Uterus (tissue), 4 donors: ENCODE data around the gene USF2. TPM values are rescaled to one million over a fixed set of nuclear protein-coding genes. Genes with fewer than 3 reads are reported as not detected.
A peak's percentile ranks its signal among the peaks of the same experiment; 100 is the strongest.

ENCODE experiments used
- DNase-seq, 2 donors: peaks; one replicate each; pipeline ENCODE4 v3.0.0-alpha.2; 2019 to 2020
- H3K27ac ChIP-seq, 2 donors: fragments of 200-600 bp; sonication (generic); 1 replicate in 1 of 2; 2 replicates in 1 of 2; pipeline ENCODE4 v1.5.1; 2016 to 2018
- H3K27me3 ChIP-seq, 2 donors: fragments of 200-600 bp; sonication (generic); one replicate each; pipeline ENCODE4 v1.5.1; 2018 to 2019; ENCODE audit warnings: control low read depth in 1 of 2
- H3K36me3 ChIP-seq, 2 donors: fragments of 200-600 bp; sonication (generic); one replicate each; pipeline ENCODE4 v1.5.1; 2019; ENCODE audit warnings: control low read depth in 1 of 2
- H3K4me1 ChIP-seq, 2 donors: fragments of 200-600 bp; sonication (generic); one replicate each; pipeline ENCODE4 v1.5.1; 2018 to 2019; ENCODE audit warnings: control low read depth in 1 of 2
- H3K4me3 ChIP-seq, 2 donors: fragments of 200-600 bp; sonication (generic); 1 replicate in 1 of 2; 2 replicates in 1 of 2; pipeline ENCODE4 v1.5.1; 2018 to 2019; ENCODE audit warnings: mild to moderate bottlenecking in 1 of 2
- H3K9me3 ChIP-seq, 2 donors: fragments of 200-600 bp; sonication (generic); one replicate each; pipeline ENCODE4 v1.5.1; 2019; ENCODE audit warnings: control low read depth in 1 of 2
- POLR2A ChIP-seq, 2 donors: fragments of 450-650 bp; IDR thresholded peaks; one replicate each; pipeline ENCODE4 v1.6.1; 2016; ENCODE audit warnings: antibody characterized with exemption in 2 of 2, mild to moderate bottlenecking in 1 of 2, moderate library complexity in 1 of 2
- intact Hi-C: fragments of 100-400 bp; cut with DNase I; formaldehyde crosslinking; loops from one replicate; pipeline ENCODE4 v1.15.1; 2023; ENCODE audit warnings: low total_unique reads
- total RNA-seq, 4 donors: library from RNA; depleted of rRNA in 3 of 4; stranded (reverse); fragments of >200 nt in 3 of 4; gene quantifications; one replicate each; pipeline versions ENCODE4 v1.1.0 to v1.2.4, GENCODE V29; 2014 to 2023
- TF ChIP-seq, protein P1 (sequence below), 4 experiments: fragments of 200-600 bp in 2 of 4; fragments of 450-650 bp in 2 of 4; sonication (generic) in 2 of 4; IDR thresholded peaks; one replicate each; pipeline ENCODE4 v1.5.1; 2016 to 2019; ENCODE audit warnings: antibody characterized with exemption in 4 of 4, mild to moderate bottlenecking in 2 of 4, moderate library complexity in 1 of 4
- donor health status: DM: yes; HTN: yes; CAD: no.

Gene USF2
- total RNA-seq, 4 donors from 2014 or later, result 48.8 to 155 (median 87.5) TPM

DNA sequence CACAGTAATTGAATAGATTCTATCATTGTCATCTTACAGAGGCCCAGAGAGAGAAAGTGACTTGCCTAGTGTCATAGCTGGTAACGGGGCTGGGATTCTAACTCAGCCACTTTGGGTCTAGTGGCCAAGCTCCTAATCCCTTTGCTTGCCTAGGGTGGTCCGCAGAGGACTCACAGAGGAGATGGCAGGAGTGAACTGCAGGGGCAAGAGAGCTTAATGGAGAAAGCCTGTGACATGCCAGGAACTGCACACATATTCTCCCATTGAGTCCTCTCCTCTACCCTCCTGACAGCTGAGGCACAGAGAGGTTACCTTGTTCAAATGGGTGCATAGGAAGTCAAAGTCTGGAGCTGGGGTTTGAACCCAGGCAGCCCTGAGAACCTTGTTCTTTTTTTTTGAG, 17.3 kb upstream of the USF2 start:
- DNase-seq, result no peak
- H3K36me3 ChIP-seq, result no peaks in the 10 kb centered on the region
- intact Hi-C loops, result no loop called here
- no peaks in the 10 kb centered on the region for H3K9me3 ChIP-seq
- H3K27me3 ChIP-seq, result peaks cover 0 to 6% of the 10 kb centered on the region in 2 donors
- no peak overlapping the region for H3K27ac ChIP-seq
- H3K4me1 ChIP-seq, result no peaks in the 10 kb centered on the region
- H3K4me3 ChIP-seq, result no peak overlapping the region
- TF ChIP-seq POLR2A (IDR thresholded peaks at IDR 0.05), result no peak
- TF ChIP-seq, protein P1, sequence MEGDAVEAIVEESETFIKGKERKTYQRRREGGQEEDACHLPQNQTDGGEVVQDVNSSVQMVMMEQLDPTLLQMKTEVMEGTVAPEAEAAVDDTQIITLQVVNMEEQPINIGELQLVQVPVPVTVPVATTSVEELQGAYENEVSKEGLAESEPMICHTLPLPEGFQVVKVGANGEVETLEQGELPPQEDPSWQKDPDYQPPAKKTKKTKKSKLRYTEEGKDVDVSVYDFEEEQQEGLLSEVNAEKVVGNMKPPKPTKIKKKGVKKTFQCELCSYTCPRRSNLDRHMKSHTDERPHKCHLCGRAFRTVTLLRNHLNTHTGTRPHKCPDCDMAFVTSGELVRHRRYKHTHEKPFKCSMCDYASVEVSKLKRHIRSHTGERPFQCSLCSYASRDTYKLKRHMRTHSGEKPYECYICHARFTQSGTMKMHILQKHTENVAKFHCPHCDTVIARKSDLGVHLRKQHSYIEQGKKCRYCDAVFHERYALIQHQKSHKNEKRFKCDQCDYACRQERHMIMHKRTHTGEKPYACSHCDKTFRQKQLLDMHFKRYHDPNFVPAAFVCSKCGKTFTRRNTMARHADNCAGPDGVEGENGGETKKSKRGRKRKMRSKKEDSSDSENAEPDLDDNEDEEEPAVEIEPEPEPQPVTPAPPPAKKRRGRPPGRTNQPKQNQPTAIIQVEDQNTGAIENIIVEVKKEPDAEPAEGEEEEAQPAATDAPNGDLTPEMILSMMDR (IDR thresholded peaks at IDR 0.05), result no peak

- intact Hi-C loops, result no loop called here
- Histone ChIP-seq H3K36me3 (no peaks in the 10 kb centered on the region), H3K9me3 (no peaks in the 10 kb centered on the region), H3K4me1 (no peaks in the 10 kb centered on the region), H3K27me3 (no peaks in the 10 kb centered on the region), H3K27ac (peak overlapping the region; percentile 12 to 28), H3K4me3 (no peak overlapping the region)
- TF ChIP-seq POLR2A (IDR thresholded peaks at IDR 0.05), result no peak
- DNase-seq, result no peak
Observed at GRCh38 chr19:35253316-35254286, 15.2 kb upstream of the USF2 start.

- intact Hi-C loops, result no loop called here
- Histone ChIP-seq H3K27me3 (no peaks in the 10 kb centered on the region), H3K36me3 (no peaks in the 10 kb centered on the region), H3K4me1 (no peaks in the 10 kb centered on the region), H3K27ac (peak overlapping the region; percentile 12 to 30), H3K9me3 (no peaks in the 10 kb centered on the region), H3K4me3 (no peak overlapping the region)
- TF ChIP-seq, protein P1 (IDR thresholded peaks at IDR 0.05), result no peak
- peak in 1 of 2 donors; percentile 10 for TF ChIP-seq POLR2A (IDR thresholded peaks at IDR 0.05)
- DNase-seq, result peak in 1 of 2 donors; percentile 53
Observed at GRCh38 chr19:35254341-35255297, 14.1 kb upstream of the USF2 start.

DNA sequence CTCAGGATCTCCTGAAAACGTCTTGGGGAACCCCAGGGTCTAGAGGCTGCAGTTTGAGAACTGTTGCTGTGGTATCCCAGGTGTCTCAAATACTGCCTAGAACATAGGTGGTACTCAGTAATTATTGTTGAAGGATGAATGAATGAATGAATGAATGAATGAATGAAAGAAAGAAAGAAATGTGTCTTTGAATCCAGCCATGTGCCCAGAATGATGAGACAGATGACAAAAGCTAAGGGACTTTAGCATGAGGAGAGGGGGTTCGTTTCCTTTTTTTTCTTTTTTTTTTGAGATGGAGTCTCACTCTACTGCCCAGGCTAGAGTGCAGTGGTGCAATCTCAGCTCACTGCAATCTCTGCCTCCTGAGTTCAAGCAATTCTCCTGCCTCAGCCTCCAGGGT, 12.2 kb upstream of the USF2 start:
- H3K9me3 ChIP-seq, result no peaks in the 10 kb centered on the region
- no peak for TF ChIP-seq POLR2A (IDR thresholded peaks at IDR 0.05)
- TF ChIP-seq, protein P1 (IDR thresholded peaks at IDR 0.05), result no peak
- no peaks in the 10 kb centered on the region for H3K4me1 ChIP-seq
- no peak overlapping the region for H3K4me3 ChIP-seq
- H3K36me3 ChIP-seq, result no peaks in the 10 kb centered on the region
- no peak overlapping the region for H3K27ac ChIP-seq
- intact Hi-C loops, result no loop called here
- no peaks in the 10 kb centered on the region for H3K27me3 ChIP-seq
- DNase-seq, result no peak

DNA sequence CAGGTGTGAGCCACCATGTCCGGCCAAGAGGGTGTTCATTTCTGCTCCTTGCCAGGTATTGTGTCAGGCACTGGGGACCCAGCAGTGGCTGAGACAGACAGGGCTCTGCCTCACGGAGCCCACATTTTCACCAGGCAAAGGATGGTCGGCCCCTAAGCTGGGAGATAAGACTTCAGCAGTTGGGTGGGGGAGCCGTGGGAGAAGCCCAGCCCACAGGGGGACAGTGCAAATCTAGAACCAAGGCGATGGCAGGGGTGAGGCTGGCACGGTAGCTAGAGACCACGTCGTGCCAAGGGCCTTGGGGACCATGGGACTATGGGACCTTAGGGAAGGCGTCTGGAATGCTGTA, 11.7 kb upstream of the USF2 start:
- H3K4me1 ChIP-seq, result no peaks in the 10 kb centered on the region
- no peaks in the 10 kb centered on the region for H3K36me3 ChIP-seq
- no peak overlapping the region for H3K4me3 ChIP-seq
- no peaks in the 10 kb centered on the region for H3K27me3 ChIP-seq
- DNase-seq, result no peak
- no peak overlapping the region for H3K27ac ChIP-seq
- TF ChIP-seq, protein P1 (IDR thresholded peaks at IDR 0.05), result no peak
- TF ChIP-seq POLR2A (IDR thresholded peaks at IDR 0.05), result no peak
- H3K9me3 ChIP-seq, result no peaks in the 10 kb centered on the region
- intact Hi-C loops, result no loop called here
